ENCODE measurements around the gene SPIN1. TPM values are rescaled to one million over a fixed set of nuclear protein-coding genes. Genes with fewer than 3 reads are reported as not detected.
A peak's percentile ranks its signal among the peaks of the same experiment; 100 is the strongest.

The SPIN1 gene
- total RNA-seq, 8 experiments from 2014 or later: 42.0 to 114 (median 64.2) TPM

DNA sequence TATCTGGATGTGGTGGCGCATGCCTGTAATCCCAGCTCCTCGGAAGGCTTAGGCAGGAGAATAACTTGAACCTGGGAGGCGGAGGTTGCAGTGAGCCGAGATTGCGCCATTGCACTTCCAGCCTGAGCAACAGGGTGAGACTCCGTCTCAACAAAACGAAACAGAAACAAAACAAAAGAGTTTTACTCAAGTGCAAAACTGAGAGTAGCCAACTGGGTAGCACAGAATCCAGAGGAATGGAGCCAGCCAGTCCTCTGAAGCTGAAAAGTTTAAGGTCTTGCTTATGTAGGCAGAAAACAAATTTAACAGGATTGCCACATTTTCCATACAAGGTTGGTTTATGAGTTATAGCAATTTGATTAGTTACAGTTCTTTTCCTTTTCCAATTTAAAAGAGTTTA is 32.0 kb downstream of the SPIN1 start:
- Histone ChIP-seq H3K27ac (no peak overlapping the region), H3K4me1 (replicated peaks in 1 of 2) (no peaks in the 10 kb centered on the region), H3K4me3 (no peak overlapping the region)
- ATAC-seq (replicated peaks in 6 of 8): no peak
- 57 to 100% (median 91%) methylated on average over 2 to 6 of the region's 7 CpGs; no CpG with 5 or more reads in 3 of the 10 experiments for WGBS, 10 experiments
- in situ Hi-C loops (cut with MboI; ENCODE audit: low pct_unique_long_range_greater_than_20kb in 2 of 9, low sequenced_read_pairs in 9 of 9, unreplicated experiment in 9 of 9): loop anchor here in 1 of 9 experiments (25.0 kb wide), 1 partner anchor 108 kb away; no protein-coding TSS in a partner anchor

GRCh38 chr9:88421348-88421747 is 33.1 kb downstream of the SPIN1 start:
- in situ Hi-C loops (cut with MboI; ENCODE audit: low pct_unique_long_range_greater_than_20kb in 2 of 9, low sequenced_read_pairs in 9 of 9, unreplicated experiment in 9 of 9): loop anchor here in 1 of 9 experiments (25.0 kb wide), 1 partner anchor 109 kb away; no protein-coding TSS in a partner anchor
- 60 to 100% (median 83%) methylated on average over 1 of the region's 5 CpGs; no CpG with 5 or more reads in 5 of the 10 experiments for WGBS, 10 experiments
- H3K4me3 ChIP-seq: no peak overlapping the region
- no peaks in the 10 kb centered on the region for H3K4me1 ChIP-seq (replicated peaks in 1 of 2)
- no peak for ATAC-seq (replicated peaks in 6 of 8)
- no peak overlapping the region for H3K27ac ChIP-seq

GRCh38 chr9:88425538-88425950 is 37.3 kb downstream of the SPIN1 start:
- no peak for ATAC-seq (replicated peaks in 6 of 8)
- no peak overlapping the region for H3K27ac ChIP-seq
- no peak overlapping the region for H3K4me3 ChIP-seq
- 67 to 100% (median 80%) methylated on average over 1 to 7 of the region's 10 CpGs; no CpG with 5 or more reads in 5 of the 10 experiments for WGBS, 10 experiments
- H3K4me1 ChIP-seq (replicated peaks in 1 of 2): no peaks in the 10 kb centered on the region
- in situ Hi-C loops (cut with MboI; ENCODE audit: low pct_unique_long_range_greater_than_20kb in 2 of 9, low sequenced_read_pairs in 9 of 9, unreplicated experiment in 9 of 9): no loop called here

GRCh38 chr9:88426651-88427050 is 38.4 kb downstream of the SPIN1 start:
- ATAC-seq (replicated peaks in 6 of 8): no peak
- Histone ChIP-seq H3K4me3 (no peak overlapping the region), H3K4me1 (replicated peaks in 1 of 2) (no peaks in the 10 kb centered on the region), H3K27ac (no peak overlapping the region)
- 78 to 100% (median 100%) methylated on average over 1 of the region's 1 CpG; no CpG with 5 or more reads in 1 of the 10 experiments for WGBS, 10 experiments
- in situ Hi-C loops (cut with MboI; ENCODE audit: low pct_unique_long_range_greater_than_20kb in 2 of 9, low sequenced_read_pairs in 9 of 9, unreplicated experiment in 9 of 9): no loop called here

DNA sequence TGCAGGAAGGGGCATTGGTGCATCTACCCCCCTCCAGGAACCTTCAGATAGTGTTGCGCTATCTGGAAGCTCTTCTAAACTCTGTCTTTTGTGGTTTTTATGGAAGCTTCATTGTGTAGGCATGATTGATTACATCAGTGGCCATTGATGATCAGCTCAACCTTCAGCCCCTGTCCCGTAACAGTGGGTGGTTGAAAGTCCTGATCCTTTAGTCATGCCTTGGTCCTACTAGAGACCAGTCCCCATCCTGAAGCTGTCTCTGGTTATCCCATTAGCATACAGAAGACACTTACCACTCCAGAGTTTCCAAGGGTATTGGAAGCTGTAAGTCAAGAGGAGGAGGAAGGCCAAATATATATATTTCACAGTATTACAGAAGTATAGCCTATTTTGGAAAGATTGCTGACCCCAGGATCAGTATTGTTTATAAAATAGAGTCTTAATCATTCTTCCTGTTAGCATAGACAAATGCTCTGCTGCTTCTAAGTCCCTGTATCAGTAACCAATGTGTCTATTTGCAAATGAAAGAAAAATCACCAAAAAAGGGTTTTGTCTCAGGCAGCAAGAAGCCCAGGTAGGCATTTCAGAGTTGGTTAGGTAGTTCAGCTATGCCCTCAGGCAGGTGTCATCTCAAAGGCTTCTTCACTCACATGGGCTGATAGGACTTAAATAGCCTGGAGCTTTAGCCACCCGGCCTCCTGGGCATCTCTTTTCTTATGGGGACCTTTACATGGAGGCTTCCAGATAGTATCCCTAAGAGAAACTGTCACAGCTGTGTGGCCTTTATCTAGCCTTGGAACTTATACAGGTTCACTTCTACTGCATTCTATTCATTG is 41.6 kb downstream of the SPIN1 start:
- no peak overlapping the region for H3K27ac ChIP-seq
- H3K4me1 ChIP-seq (replicated peaks in 1 of 2): no peaks in the 10 kb centered on the region
- ATAC-seq (replicated peaks in 6 of 8): no peak
- 67 to 100% (median 87%) methylated on average over 1 to 2 of the region's 3 CpGs; no CpG with 5 or more reads in 1 of the 10 experiments for WGBS, 10 experiments
- in situ Hi-C loops (cut with MboI; ENCODE audit: low pct_unique_long_range_greater_than_20kb in 2 of 9, low sequenced_read_pairs in 9 of 9, unreplicated experiment in 9 of 9): no loop called here
- H3K4me3 ChIP-seq: no peak overlapping the region

GRCh38 chr9:88433583-88434255 is 45.5 kb downstream of the SPIN1 start:
- WGBS, 10 experiments: 78 to 100% (median 92%) methylated on average over 2 to 5 of the region's 5 CpGs
- in situ Hi-C loops (cut with MboI; ENCODE audit: low pct_unique_long_range_greater_than_20kb in 2 of 9, low sequenced_read_pairs in 9 of 9, unreplicated experiment in 9 of 9): no loop called here
- no peak overlapping the region for H3K4me3 ChIP-seq
- peak in 1 of 8 experiments; percentile 18 for ATAC-seq (replicated peaks in 6 of 8)
- no peaks in the 10 kb centered on the region for H3K4me1 ChIP-seq (replicated peaks in 1 of 2)
- no peak overlapping the region for H3K27ac ChIP-seq

GRCh38 chr9:88435336-88435735 is 47.1 kb downstream of the SPIN1 start:
- Histone ChIP-seq H3K27ac (no peak overlapping the region), H3K4me3 (no peak overlapping the region), H3K4me1 (replicated peaks in 1 of 2) (no peaks in the 10 kb centered on the region)
- WGBS, 10 experiments: 60 to 100% (median 88%) methylated on average over 1 to 2 of the region's 2 CpGs; no CpG with 5 or more reads in 5 of the 10 experiments
- ATAC-seq (replicated peaks in 6 of 8): no peak
- in situ Hi-C loops (cut with MboI; ENCODE audit: low pct_unique_long_range_greater_than_20kb in 2 of 9, low sequenced_read_pairs in 9 of 9, unreplicated experiment in 9 of 9): no loop called here

GRCh38 chr9:88436379-88436778 is 48.1 kb downstream of the SPIN1 start:
- in situ Hi-C loops (cut with MboI; ENCODE audit: low pct_unique_long_range_greater_than_20kb in 2 of 9, low sequenced_read_pairs in 9 of 9, unreplicated experiment in 9 of 9): no loop called here
- no peak for ATAC-seq (replicated peaks in 6 of 8)
- no peaks in the 10 kb centered on the region for H3K4me1 ChIP-seq (replicated peaks in 1 of 2)
- H3K27ac ChIP-seq: no peak overlapping the region
- H3K4me3 ChIP-seq: no peak overlapping the region
- WGBS, 10 experiments: 88 to 100% (median 100%) methylated on average over 1 to 4 of the region's 4 CpGs

GRCh38 chr9:88437210-88438146 is 49.2 kb downstream of the SPIN1 start:
- no peaks in the 10 kb centered on the region for H3K4me1 ChIP-seq (replicated peaks in 1 of 2)
- in situ Hi-C loops (cut with MboI; ENCODE audit: low pct_unique_long_range_greater_than_20kb in 2 of 9, low sequenced_read_pairs in 9 of 9, unreplicated experiment in 9 of 9): no loop called here
- no peak overlapping the region for H3K27ac ChIP-seq
- H3K4me3 ChIP-seq: no peak overlapping the region
- ATAC-seq (replicated peaks in 6 of 8): no peak
- 93 to 100% (median 95%) methylated on average over 5 to 12 of the region's 13 CpGs; no CpG with 5 or more reads in 1 of the 10 experiments for WGBS, 10 experiments

DNA sequence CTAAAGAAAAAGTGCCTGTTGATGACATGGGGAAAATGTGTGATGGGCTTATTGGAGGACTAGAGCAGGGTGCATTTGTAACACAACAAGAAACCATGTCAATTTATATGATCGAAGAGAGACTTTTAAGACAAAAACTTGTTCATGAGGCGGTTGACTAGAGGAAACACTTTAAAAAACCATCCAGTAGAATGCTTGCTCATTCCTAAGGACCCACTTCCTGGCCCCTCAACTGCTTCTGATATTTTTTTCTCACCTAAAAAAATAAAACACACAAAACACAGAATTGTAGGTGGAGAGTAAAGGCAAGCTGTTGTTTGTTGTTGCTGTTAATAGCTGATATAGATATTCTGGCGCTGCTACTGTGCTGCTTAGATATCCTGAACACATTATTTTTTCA is 50.6 kb downstream of the SPIN1 start:
- 80 to 100% (median 93%) methylated on average over 1 to 3 of the region's 3 CpGs; no CpG with 5 or more reads in 1 of the 10 experiments for WGBS, 10 experiments
- Histone ChIP-seq H3K27ac (no peak overlapping the region), H3K4me3 (no peak overlapping the region), H3K4me1 (replicated peaks in 1 of 2) (peaks cover 0 to 5% of the 10 kb centered on the region in 2 donors)
- no peak for ATAC-seq (replicated peaks in 6 of 8)
- in situ Hi-C loops (cut with MboI; ENCODE audit: low pct_unique_long_range_greater_than_20kb in 2 of 9, low sequenced_read_pairs in 9 of 9, unreplicated experiment in 9 of 9): no loop called here

DNA sequence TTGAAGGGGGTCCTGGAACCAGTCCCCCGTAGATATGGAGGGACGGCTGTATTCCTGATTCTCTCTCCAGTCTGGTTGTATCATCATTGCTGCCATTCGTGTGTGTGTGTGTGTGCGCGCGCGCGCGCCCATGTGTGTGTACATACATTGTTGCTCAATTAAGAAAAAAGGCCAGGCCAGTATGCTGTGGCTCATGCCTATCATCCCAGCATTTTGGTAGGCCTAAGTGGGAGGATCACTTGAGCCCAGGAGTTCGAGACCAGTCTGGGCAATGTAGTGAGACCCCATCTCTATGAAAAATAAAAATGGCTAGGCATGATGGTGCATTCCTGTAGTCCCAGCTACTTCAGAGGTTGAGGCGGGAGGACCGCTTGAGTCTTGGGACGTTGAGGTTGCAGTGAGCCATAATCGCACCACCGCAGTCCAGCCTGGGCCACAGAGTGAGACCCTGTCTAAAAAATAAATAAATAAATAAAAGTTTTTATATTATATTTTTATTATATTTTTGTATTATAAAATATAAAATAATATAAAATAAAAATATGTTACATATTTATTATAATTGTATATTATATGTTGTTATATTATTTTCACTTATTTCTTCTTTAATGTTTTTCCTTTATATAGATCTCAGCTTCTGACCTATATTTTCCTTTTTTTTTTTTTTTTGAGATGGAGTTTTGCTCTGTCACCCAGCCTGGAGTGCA is 53.2 kb downstream of the SPIN1 start:
- WGBS, 10 experiments: 83 to 100% (median 97%) methylated on average over 1 to 13 of the region's 15 CpGs
- H3K4me3 ChIP-seq: no peak overlapping the region
- H3K4me1 ChIP-seq (replicated peaks in 1 of 2): peaks cover 0 to 5% of the 10 kb centered on the region in 2 donors
- H3K27ac ChIP-seq: no peak overlapping the region
- no peak for ATAC-seq (replicated peaks in 6 of 8)
- in situ Hi-C loops (cut with MboI; ENCODE audit: low pct_unique_long_range_greater_than_20kb in 2 of 9, low sequenced_read_pairs in 9 of 9, unreplicated experiment in 9 of 9): no loop called here

GRCh38 chr9:88443480-88444113 is 55.4 kb downstream of the SPIN1 start:
- Histone ChIP-seq H3K4me3 (no peak overlapping the region), H3K4me1 (replicated peaks in 1 of 2) (peaks cover 0 to 5% of the 10 kb centered on the region in 2 donors), H3K27ac (no peak overlapping the region)
- WGBS, 10 experiments: 48 to 100% (median 75%) methylated on average over 1 to 7 of the region's 7 CpGs; no CpG with 5 or more reads in 1 of the 10 experiments
- peak in 1 of 8 experiments; percentile 17 for ATAC-seq (replicated peaks in 6 of 8)
- in situ Hi-C loops (cut with MboI; ENCODE audit: low pct_unique_long_range_greater_than_20kb in 2 of 9, low sequenced_read_pairs in 9 of 9, unreplicated experiment in 9 of 9): no loop called here
